Measurements from ENCODE around the gene APBA2.

GRCh38 chr15:28935316-28935715 lies 49.5 kb downstream of the APBA2 start:
- TF ChIP-seq CTCF (IDR thresholded peaks at IDR 0.05; ENCODE audit: low read depth, low read length) (peak; percentile 74), MAX (IDR thresholded peaks at IDR 0.05; ENCODE audit: low read depth, low read length) (peak; percentile 40; the same call in 1 of the 2 replicates), POLR2A (IDR thresholded peaks at IDR 0.05; ENCODE audit: extremely low read depth, insufficient read length) (no peak)

Measured in NB4 (cell line).